ENCODE results near the gene RXRA.
"Not testable (repeated sequence)": the region's sequence is repeated elsewhere in the genome, so short reads cannot be mapped to it uniquely, and the experiment has no call there.

The RXRA gene

DNA sequence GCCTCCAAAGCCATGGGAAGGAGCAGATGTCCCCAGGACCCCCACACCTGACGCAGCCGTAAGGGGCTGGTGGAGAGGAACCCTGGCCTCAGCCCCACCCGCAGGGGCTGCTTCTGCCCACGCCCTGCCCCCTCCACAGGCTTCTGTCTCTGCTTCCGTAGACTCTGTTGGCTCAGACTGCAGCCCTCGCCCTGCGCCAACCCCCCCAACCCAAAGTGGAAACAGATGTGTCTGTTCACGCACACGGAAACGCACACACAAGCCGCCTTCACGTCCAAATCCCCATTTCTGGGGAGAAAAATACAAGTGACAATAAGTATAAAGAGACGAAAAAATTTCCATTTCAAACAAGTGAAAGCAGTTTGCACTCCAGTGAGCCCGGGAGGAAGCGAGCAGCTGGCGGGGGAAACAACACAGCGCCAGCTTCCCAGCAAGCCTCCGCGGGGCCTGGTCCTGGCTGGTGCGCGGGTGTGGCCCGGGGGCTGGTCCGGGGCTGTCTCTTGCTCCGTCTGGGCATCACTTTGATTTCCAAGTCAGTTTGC is 32.6 kb upstream of the RXRA start:
- DNase-seq (ENCODE audit: low read depth in 3 of 3): no peak

DNA sequence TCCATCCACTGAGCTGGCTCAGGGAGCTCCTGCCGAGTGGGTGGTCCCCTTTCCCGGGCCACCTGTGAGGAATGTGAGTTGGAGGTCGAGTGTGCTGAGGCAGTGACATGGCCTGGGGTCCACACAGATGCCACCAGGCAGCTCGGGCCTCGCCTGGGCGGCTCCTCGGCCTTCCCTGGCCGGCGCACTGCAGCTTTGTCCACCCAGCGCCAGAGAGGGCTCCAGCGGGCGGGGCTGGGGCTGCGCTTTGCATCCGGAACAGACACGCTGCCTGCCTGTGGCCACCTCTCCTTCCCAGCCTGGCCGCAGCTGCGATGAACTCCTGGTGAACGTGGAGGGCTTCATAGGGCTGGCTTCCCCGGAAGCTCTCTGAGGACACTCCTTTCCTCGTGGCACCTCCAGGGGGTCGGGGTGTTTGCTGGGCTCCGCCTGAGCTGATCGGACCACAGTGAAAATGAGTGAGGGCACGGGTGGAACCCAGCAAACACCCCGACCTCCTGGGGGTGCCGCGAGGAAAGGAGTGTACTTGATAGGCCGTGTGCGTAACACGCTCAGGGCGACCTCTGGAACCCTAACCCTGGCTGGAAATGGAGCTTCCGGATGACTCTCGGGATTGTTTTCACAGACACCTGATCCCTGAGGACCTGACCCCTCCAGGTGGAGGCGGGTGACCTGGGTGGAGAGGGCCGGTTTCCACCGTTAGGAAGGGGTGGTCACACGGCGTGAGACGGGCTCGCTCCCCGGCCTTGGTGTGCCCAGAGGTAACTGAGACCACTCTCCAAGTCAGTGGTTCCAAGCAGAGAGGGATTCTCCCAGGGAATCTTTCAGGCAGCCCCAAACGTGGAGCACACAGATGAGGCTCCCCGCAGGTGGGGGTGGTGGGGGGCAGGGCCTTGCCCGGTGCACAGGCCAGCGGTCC is 31.8 kb upstream of the RXRA start:
- no peak for DNase-seq (ENCODE audit: low read depth in 3 of 3)

DNA sequence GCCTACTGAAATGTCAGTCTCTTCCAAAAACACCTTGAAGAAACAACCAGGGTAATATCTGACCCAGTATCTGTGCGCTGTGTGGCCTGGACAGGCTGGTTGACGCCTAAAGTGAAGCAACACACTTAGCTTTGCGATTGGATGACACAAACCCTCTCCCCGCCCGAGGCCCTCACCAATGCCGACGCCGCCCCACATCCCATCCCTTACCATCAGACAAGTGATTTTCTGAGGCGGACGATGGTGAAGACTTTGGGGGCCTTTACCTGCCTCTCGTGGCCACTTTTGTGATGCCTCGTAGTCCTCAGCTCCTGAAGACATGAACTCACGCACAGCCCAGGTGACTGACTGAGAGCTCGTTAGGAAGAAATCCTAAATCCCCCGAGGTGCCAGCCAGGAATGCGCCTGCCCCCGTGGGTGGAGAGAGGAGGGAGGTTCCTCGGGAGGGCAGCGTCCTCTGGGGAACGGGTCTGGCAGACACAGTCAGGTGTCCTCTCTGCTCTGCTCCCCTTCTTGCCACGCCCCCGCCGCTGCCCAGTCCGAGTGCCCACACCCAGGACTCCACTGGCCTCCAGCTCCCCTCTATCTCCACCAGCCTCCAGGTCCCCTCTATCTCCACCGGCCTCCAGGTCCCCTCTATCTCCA is 31.0 kb upstream of the RXRA start:
- no peak for DNase-seq (ENCODE audit: low read depth in 3 of 3)

DNA sequence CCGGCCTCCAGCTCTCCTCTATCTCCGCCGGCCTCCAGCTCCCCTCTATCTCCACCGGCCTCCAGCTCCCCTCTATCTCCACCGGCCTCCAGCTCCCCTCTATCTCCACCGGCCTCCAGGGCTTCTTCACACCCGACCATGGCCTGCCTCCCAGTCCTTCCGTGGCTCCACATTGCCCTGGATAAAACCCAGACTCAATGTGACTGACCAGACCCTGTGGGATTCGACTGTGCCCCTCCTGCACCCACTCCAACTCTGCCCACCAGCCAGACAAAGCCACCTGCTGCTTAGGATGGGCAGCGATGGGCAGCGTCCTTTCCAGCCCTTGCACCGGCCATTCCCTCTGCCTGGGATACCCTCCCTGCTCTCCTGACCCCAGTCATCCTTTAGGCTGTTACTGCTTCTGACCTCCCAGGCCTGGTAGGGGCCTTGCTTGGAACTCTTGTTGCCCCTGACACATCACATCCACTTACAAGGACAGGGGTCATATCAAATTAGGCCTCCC is 30.5 kb upstream of the RXRA start:
- no peak for DNase-seq (ENCODE audit: low read depth in 3 of 3)

DNA sequence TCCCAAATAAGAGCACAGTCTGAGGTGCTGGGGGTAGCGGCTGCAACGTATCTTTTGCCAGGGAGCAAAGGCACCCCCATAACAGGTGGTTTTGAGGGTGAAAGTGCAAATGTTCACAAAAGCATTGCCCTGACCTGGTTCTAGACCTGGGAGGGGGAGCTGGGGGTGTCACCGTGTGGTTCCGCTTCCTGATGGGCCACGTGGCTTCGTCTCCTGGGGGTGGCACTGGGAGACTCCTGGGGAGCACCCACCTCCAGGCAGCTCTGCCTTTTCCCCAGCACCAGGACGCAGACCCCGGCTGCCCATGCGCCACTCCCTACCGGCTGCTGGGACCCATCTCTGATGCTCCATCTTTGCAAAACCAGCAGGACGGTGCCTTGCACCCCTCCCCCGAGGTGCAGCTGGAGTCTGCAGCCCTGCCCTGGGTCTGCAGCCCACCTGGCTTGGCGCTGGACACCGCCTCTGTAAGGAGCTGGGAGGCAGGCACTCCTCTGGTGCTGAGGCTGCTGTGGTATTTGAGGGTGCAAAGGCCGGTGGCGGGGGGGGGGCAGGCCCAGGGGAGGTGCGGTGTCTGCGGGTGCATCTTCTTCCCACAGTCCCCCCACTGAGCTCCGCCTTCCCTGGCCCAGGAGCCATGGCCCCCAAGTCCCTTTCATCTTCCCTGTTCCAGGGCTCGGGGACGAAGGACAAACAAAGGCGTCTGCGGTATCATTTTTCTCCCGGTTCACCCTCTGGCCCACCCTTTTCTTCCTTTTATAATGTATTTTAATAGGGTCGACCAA is 29.8 kb upstream of the RXRA start:
- DNase-seq (ENCODE audit: low read depth in 3 of 3): no peak

GRCh38 chr9:134297083-134297410 is 29.2 kb upstream of the RXRA start:
- no peak for DNase-seq (ENCODE audit: low read depth in 3 of 3)

DNA sequence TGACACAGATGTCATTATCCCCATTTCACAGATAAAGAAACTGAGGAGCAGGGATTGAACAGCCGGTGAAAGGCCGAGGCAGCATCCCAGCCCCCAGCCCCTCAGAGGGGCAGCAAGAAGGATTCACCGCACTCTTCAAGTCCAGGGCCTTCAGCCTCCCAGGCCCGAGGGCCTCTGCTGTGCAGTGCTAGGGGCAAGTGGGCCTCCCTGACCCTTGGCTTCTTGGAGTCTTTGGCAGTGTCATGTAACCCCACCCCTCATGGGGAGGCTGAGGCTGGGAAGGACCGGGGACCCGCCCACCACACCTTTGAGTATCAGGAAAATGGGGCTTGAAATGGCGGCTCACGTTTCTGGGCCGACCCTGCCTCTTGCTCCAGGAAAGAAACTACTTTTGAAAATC is 28.7 kb upstream of the RXRA start:
- no peak for DNase-seq (ENCODE audit: low read depth in 3 of 3)

DNA sequence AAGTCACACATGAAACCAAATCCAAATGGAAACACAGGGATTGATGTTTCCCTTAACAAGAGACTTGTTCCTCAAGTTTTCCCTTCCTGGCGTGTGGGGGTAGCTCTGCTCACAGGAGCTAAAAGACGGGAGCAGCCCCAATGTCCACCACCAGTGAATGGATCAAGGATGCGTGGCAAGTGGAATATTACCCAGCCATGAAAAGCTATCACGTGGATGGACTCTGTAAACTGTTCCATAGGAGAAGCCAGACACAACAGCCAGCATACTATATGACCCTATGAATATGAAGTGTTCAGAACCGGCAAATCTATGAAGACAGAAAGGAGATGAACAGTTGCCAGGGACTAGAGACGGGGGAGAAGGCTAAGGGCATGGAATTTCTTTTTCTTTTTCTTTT is 28.3 kb upstream of the RXRA start:
- no peak for DNase-seq (ENCODE audit: low read depth in 3 of 3)

DNA sequence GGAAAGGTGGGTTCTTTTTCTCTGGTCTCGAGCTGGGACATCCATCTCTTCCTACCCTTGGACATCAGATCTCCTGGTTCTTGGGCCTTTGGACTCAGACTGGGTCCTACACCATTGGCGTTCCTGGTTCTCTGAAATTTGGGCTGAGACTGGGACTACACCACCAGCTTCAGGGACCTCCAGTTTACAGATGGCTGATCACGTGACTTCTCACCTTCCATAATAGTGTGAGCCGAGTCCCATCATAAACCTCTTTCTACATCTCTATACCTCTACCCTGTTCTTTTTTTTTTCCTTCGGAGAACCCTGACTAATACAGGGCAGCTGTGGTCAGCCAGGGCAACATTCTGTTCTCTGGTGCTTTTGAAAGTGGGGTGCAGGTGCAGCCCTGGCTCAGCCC is 27.2 kb upstream of the RXRA start:
- DNase-seq (ENCODE audit: low read depth in 3 of 3): no peak

GRCh38 chr9:134299883-134300282 is 26.4 kb upstream of the RXRA start:
- no peak for DNase-seq (ENCODE audit: low read depth in 3 of 3)

DNA sequence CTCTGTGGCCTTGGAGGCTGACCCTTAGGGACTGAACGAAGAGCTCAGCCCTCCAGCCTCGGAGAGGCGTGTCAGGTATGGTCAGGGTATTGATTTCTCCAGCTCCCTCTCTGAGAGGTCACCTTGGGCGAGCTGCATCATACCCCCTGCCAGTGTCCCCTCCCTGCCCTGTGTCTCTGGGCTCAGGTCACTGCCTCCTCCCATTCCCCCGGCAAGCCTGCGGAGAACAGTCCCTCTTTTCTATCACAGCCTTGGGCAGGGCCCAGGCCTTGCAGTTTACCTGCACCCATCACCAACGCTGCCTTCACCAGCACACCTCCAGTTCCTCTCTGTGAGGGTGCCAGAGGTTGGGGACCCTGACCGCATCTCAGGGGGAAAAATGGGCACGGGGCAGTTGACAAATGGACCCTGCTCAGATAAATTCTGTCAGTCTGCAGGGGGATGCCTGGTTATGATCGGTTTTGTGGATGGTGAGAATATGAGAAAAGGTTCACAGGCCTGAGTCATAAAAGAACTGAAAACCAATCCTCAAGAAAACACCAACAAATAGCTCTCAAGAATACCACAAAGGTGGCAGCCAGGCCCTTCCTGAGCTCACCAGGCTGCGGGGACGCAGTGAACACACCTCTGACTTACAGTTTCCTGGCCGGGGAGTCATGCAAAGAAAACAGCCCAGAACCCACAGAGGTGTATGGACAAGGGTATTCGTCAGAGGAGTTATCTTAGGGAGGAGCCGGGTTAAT is 24.7 kb upstream of the RXRA start:
- peak; percentile 37 to 65 (median 42) for DNase-seq (ENCODE audit: low read depth in 3 of 3)

- no peak for DNase-seq (ENCODE audit: low read depth in 3 of 3)
Measured at GRCh38 chr9:134302130-134302817, 24.0 kb upstream of the RXRA start.

- DNase-seq (ENCODE audit: low read depth in 3 of 3): no peak
Measured at GRCh38 chr9:134303601-134304000, 22.7 kb upstream of the RXRA start.

- no peak for DNase-seq (ENCODE audit: low read depth in 3 of 3)
Measured at GRCh38 chr9:134304261-134304660, 22.0 kb upstream of the RXRA start.

DNA sequence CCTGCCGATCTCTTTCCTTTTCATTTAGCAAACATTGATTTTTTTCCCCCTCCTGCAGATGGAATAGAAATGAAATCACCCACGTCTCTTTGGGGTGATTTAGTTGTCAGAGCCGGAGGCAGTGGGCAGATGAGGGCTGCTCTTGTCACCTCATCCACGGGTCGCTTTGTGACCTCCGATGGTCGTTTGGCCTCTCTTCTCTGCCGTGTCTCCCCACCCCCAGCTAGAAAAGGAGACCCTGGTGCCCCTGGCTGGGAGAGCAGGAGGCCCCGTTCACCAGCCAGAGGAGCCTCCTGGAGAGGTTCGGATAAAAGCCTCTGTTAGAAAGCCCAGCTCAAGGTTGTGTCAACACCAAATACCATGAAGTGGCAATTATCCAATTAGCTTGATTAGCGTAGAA is 21.6 kb upstream of the RXRA start:
- no peak for DNase-seq (ENCODE audit: low read depth in 3 of 3)

DNA sequence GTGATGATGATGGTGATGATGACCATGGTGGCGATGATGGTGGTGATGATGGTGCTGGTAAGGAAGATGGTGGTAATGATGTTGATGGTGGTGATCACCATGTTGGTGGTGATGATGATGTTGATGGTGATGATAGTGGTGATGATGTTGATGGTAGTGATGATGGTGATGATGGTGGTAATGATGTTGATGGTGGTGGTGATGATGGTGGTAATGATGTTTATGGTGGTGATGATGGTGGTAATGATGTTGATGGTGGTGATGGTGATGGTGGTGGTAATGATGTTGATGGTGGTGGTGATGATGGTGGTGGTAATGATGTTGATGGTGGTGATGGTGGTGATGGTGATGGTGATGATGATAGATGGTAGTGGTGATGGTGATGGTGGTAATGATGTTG is 20.7 kb upstream of the RXRA start:
- no peak for DNase-seq (ENCODE audit: low read depth in 3 of 3)

DNA sequence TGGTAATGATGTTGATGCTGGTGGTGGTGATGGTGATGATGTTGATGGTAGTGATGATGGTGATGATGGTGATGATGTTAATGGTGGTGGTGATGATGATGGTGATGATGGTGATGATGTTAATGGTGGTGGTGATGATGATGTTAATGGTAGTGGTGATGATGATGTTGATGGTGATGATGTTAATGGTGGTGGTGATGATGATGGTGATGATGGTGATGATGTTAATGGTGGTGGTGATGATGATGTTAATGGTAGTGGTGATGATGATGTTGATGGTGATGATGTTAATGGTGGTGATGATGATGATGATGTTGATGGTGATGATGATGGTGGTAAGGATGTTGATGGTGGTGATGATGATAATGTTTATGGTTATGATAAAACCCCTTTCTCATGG is 20.2 kb upstream of the RXRA start:
- not testable (repeated sequence) for DNase-seq (ENCODE audit: low read depth in 3 of 3)

DNA sequence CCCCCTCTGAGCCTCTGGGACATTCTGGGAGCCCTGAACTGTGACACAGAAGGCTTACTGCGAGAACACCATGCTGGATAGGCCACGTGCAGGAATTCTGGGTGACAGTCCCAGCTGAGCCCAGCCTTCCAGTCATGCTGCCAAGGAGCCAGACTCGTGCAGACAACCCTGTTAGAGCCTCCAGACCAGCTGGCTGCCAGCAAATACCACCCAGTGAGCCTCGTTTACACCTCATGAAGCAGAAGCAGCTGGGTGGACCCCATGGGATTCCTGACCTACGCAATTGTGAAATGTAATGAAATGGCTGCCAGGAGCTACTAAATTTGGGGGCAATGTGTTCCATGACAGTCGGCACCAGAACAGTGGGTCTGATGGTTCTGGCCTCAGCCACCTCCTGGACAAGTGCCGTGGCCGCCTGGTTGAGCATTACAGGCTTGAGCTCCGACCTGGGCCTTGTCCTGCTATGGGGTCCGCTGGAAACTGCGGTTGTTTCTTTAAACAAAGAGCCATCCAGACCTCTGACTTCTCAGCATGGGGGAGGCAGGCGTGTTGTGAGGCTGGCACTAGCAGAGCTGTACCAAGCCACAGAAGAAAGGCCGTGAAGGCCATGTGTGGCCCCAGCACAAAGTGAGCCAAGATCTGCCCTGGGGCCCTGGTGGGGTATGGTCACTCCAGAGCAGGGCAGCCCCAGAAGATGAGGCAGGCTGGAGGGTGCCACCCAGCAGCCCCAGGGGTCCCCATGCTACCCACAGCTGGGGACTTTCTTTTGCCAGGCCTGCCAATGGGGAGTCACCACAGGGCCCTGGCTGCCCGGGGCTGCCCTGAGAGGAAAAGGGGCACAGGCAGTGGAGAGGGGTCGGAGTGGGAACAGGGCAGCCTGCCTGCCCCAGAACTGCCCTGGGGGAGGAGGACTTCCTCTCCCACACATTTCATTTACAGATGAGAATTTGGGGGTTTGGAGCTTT is 19.3 kb upstream of the RXRA start:
- DNase-seq (ENCODE audit: low read depth in 3 of 3): no peak
